GM12892 (cell line): ENCODE results near the gene LARP6.
"Not testable (repeated sequence)": the region's sequence is repeated elsewhere in the genome, so short reads cannot be mapped to it uniquely, and the experiment has no call there.

ENCODE experiments used
- DNase-seq: peaks from one replicate; pipeline ENCODE4 v3.0.0; 2011; ENCODE audit not compliant: insufficient read length
- FAIRE-seq: peaks from 2 replicates; lab custom pipeline; 2011; peaks lifted over from hg19 to GRCh38; lab: Jason Lieb, UNC
- POLR2A ChIP-seq: IDR thresholded peaks from 2 replicates; pipeline ENCODE4 v1.6.1; 2011; ENCODE audit warnings: low read depth, low read length, control low read depth
- POLR2AphosphoS5 ChIP-seq: IDR thresholded peaks from 2 replicates; pipeline ENCODE4 v1.6.1; 2011; ENCODE audit warnings: low read depth, low read length, control low read depth
- TAF1 ChIP-seq: IDR thresholded peaks from 2 replicates; pipeline ENCODE4 v1.6.1; 2011; ENCODE audit warnings: low read depth, mild to moderate bottlenecking, control low read depth, low read length, borderline replicate concordance

The LARP6 gene

DNA sequence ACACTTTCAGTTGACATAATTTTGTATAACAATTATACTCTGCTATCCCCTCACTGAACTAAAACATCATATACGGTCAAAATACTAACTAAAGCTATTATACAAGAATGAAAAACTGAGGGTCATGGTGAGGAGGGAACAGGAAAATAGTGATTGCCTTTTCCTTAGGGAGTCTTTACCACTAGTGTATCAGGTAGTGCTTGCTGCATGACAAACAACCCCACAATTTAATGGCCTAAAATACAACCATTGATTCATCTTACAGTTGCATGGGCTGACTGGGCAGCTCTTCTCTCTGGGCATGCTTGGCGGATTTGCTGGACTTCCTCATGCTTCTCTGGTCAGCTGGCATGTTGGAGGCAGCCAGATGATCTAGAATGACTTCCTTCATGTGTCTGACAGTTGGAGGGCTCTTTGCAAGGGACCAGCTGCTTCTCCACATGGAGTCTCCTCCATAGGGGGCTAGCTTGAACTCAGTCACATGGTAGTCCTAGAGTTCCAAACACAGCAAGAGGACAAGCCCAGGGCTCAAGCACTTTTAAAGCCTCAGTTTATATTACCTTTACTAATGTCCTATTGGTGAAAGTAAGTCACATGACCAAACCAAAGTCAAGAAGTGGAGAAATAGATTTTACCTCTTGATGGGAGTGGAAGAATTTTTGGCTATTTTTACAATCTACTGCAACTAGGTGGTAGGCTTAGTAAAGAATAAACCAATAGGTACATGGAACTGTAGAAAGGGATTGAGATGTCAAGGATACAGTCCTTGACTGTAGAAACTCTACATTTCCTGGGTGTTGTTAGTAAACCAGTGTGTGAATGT is 19.5 kb upstream of the LARP6 start:
- peak; percentile 27 for FAIRE-seq

DNA sequence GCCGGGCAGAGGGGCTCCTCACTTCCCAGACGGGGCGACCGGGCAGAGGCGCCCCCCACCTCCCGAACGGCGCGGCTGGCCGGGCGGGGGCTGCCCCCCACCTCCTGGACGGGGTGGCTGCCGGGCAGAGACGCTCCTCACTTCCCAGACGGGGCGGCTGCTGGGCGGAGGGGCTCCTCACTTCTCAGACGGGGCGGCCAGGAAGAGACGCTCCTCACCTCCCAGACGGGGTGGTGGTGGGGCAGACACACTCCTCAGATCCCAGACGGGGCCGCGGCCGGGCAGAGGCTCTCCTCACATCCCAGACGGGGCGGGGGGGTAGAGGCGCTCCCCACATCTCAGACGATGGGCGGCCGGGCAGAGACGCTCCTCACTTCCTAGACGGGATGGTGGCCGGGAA is 17.5 kb upstream of the LARP6 start:
- not testable (repeated sequence) for DNase-seq, FAIRE-seq

More for the DNA sequence above, 19.5 kb upstream of the LARP6 start:
- no peak for DNase-seq
- TF ChIP-seq POLR2AphosphoS5 (no peak), POLR2A (no peak), TAF1 (no peak)

DNA sequence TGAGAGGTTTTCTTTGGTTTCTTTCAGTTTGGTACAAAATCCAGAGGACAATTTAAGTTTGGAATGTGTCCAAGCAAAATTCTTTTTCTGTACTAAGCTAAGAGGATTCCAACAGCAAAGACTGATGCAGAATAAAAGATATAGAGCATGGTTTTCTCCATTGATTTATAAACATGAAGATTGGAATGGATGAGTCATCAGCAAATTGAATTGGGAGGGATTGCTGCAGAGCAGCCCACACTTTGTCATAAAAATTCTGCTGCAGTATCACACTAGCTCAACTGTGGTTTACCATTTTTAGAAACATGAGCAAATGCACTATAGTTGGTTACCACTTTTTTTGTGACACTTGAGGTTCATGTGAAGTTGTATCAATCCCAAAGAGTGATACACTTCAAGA is 16.1 kb upstream of the LARP6 start:
- DNase-seq (no peak), FAIRE-seq (peak; percentile 42)
- TF ChIP-seq POLR2AphosphoS5: no peak
- TF ChIP-seq TAF1: no peak
- TF ChIP-seq POLR2A: no peak

DNA sequence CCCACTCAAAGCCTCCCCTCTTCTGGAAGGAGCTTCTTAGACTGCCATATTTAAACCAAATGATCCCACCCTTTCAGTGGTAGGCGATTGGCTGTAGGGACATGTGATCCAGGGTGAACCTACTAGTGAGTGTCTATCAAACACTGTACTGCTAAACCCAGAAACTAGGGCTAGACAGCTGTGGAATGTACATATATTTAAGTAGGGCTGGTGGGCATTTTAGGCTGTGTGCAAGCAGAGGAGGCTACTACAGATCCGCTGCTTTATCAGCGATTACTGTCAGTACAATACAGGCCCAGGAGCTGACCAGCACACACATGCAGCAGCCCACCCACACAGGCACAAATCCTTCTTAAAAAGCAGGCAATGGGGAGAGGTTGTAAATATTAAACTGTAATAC is 15.4 kb upstream of the LARP6 start:
- FAIRE-seq: no peak
- no peak for TF ChIP-seq TAF1
- no peak for DNase-seq

DNA sequence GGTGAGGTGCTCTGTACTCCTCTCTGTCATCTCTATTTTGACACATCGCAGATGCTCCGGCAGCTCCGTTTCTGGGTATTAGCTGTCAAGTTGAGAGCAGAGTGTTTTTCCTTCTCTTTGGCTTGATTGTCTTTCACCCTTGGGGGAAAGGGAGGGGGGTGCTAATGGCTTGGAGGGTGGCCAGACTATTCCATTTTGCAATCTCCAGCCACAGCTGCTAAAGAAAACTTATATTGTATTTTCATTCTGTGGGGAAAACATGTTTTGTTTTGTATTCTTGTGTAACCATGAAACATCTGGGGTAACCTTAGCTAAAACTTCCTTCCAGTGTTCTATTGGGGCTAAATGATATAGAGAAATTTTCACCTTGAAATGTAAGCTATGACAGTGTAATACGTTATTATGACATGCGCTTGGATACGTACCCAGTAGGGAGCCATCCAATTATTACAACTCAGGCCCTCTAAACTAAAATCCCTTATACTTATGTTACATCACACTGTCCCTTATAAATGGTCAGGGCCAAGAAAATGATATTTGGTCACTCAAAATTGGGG is 14.0 kb upstream of the LARP6 start:
- DNase-seq (no peak), FAIRE-seq (no peak)
- TF ChIP-seq POLR2AphosphoS5 (no peak), TAF1 (no peak), POLR2A (no peak)

DNA sequence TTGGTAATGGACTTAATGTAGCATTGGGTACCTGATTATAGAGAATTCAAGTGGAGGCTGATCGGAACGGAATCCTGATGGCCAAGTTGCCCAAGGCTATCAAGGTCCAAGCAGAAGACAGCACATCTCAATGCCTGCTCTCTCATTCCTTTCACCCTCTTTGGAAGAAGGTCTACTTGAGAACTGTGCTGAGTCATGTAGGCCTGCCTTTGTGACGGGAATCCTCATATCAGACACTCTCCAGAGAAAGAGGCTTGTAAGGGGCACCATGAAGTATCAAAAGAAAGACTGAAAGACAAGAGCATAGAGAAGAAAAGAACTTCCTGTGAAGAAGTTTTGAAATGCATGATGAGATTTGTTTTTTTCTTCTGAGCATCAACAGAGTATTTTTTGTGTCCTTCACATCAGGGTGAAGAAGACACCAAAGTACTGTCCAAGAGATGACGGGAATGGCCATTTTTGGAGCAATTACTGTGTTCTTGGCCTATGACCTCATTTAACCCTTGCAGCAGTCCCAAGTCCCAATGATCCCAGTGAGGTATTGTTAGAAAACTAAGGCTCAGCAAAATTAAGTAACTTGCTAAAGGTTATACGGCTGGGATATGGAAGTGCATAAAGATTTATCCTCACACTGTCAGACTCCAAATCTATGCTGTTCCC is 13.2 kb upstream of the LARP6 start:
- TF ChIP-seq TAF1 (no peak), POLR2A (no peak), POLR2AphosphoS5 (no peak)
- DNase-seq: no peak
- FAIRE-seq: no peak

DNA sequence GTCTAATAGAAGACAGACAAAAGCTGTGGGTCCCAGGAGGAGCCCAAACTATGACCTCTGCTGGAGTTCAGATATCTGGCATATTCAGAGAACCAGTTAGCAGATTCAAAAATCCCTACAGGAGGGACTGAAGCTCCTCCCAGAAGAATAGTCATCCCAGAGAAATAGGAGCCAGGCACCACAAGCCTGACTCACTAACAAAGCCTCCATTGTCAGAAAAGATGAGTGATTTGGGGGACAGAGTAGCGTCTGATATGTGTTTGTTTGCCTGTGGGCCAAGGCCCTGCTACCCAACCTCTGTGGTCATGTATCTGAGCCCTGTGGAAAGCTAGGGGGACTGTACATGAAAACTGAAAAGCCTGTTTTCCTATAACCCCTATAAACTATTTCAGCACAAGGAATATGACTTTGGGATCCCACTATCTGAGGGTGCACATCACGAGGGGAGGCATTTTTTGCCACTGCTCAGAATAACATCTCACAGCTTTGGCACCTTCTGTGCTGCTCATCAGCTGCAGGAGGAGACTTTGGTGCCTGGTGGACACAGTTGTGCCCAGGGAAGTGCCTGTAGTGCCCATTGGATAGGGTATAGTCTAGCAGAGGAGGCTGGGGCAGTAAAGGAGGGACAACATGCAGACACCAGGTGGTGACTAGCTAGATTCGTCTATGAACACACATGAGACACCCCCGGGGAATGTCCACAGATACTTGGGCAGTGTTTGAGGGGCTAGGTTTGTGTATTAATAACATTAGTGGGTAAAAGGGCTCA is 9.7 kb upstream of the LARP6 start:
- FAIRE-seq (no peak), DNase-seq (no peak)
- TF ChIP-seq POLR2A (no peak), POLR2AphosphoS5 (no peak), TAF1 (no peak)

DNA sequence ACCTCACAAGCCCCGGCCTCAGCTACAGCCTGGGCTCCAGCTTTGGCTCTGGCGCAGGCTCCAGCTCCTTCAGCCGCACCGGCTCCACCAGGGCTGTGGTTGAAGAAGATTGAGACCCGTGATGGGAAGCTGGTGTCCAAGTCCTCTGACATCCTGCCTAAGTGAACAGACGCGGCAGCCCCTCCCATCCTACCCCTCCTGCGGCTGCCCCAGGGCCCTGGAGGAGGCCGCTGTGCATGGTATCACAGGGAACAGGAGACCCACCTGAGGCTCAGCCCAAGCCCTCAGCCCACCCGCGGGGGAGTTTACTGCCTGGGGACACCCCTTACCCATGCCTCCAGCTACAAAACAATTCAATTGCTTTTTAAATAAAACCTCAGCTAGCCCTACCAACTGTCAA is 6.0 kb upstream of the LARP6 start:
- no peak for TF ChIP-seq TAF1
- TF ChIP-seq POLR2AphosphoS5: no peak
- no peak for TF ChIP-seq POLR2A
- no peak for FAIRE-seq
- no peak for DNase-seq

DNA sequence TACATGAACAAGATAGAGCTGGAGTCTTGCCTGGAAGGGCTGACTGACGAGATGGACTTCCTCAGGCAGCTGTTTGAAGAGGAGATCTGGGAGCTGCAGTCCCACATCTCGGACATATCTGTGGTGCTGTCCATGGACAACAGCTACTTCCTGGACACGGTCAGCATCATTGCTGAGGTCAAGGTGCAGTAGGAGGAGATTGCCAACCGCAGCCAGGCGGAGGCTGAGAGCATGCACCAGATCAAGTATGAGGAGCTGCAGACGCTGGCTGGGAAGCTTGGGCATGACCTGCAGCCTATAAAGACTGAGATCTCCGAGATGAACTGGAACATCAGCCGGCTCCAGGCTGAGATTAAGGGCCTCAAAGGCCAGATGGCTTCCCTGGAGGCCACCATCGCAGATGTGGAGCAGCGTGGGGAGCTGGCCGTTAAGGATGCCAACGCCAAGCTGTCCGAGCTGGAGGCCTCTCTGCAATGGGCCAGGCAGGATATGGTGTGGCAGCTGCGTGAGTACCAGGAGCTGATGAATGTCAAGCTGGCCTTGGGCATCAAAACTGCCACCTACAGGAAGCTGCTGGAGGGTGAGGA is 5.5 kb upstream of the LARP6 start:
- TF ChIP-seq POLR2AphosphoS5 (no peak), TAF1 (no peak), POLR2A (no peak)
- no peak for DNase-seq
- FAIRE-seq: no peak

DNA sequence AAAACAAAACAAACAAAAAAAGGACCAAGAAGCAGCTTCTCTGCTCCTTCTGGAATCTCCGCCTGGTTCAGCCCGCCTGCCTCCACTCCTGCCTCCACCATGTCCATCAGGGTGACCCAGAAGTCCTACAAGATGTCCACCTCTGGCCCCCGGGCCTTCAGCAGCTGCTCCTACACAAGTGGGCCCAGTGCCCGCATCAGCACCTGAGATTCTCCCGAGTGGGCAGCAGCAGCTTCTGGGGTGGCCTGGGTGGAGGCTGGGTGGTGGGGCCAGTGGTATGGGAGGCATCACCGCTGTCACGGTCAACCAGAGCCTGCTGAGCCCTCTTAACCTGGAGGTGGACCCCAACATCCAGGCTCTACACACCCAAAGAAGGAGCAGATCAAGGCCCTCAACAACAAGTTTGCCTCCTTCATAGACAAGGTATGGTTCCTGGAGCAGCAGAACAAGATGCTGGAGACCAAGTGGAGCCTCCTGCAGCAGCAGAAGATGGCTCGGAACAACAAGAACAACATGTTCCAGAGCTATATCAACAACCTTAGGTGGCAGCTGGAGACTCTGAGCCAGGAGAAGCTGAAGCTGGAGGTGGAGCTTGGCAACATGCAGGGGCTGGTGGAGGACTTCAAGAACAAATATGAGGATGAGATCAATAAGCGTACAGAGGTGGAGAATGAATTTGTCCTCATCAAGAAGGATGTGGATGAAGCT is 4.8 kb upstream of the LARP6 start:
- not testable (repeated sequence) for DNase-seq, FAIRE-seq
